Measurements from ENCODE around the gene PMPCA.

DNA sequence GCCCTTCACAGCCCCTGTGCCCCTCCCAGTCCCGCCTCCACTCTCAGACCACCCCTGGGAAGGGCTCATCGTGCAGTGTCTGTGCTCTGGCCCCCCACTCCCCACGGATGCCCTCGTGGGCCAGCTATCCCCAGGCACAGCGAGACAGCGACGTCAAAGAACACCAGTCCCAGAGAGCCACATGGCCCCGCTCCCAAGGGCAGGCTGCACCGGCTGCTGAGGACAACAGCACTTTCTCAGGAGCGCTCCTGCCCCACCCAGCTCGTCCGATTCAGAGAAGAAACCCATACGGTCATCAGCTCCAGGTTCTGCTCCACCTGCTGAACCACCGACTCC is 5.7 kb upstream of the PMPCA start:
- no peak for TF ChIP-seq CTCF (IDR thresholded peaks at IDR 0.05; ENCODE audit: insufficient read depth, low read length, poor library complexity, severe bottlenecking)
- TF ChIP-seq EZH2phosphoT487 (conservative IDR thresholded peaks at IDR 0.05; ENCODE audit: low read length): no peak

Data from SU-DHL-6 (cell line).